GM23248 (cell line): ENCODE measurements around the gene SGMS1. TPM values are rescaled to one million over a fixed set of nuclear protein-coding genes. Genes with fewer than 3 reads are reported as not detected.

Source experiments
- DNase-seq: peaks from one replicate; pipeline ENCODE4 v3.0.0-alpha.2; 2015
- H2AFZ ChIP-seq: fragments of 200-600 bp; sonication (generic); 2 replicates; pipeline ENCODE4 v1.6.1; 2016; ENCODE audit warnings: antibody characterized with exemption
- H3F3A ChIP-seq: fragments of 200-600 bp; sonication (generic); 2 replicates; pipeline ENCODE4 v1.6.1; 2016; ENCODE audit warnings: mild to moderate bottlenecking, antibody characterized with exemption, mixed run types; ENCODE audit not compliant: insufficient read depth
- H3K27ac ChIP-seq: fragments of 200-600 bp; sonication (generic); 2 replicates; pipeline ENCODE4 v1.5.1; 2016; ENCODE audit warnings: mild to moderate bottlenecking
- H3K27me3 ChIP-seq: fragments of 200-600 bp; sonication (generic); replicated peaks from 2 replicates; pipeline ENCODE4 v1.6.1; 2016; ENCODE audit warnings: mild to moderate bottlenecking; ENCODE audit not compliant: insufficient read depth
- H3K36me3 ChIP-seq: fragments of 200-600 bp; sonication (generic); 2 replicates; pipeline ENCODE4 v1.6.1; 2016; ENCODE audit warnings: low read depth, mild to moderate bottlenecking
- H3K4me1 ChIP-seq: fragments of 200-600 bp; sonication (generic); 2 replicates; pipeline ENCODE4 v1.6.1; 2016; ENCODE audit warnings: mild to moderate bottlenecking; ENCODE audit not compliant: insufficient read depth
- H3K4me2 ChIP-seq: fragments of 200-600 bp; sonication (generic); one replicate; pipeline ENCODE4 v1.6.1; 2016; ENCODE audit warnings: mild to moderate bottlenecking; ENCODE audit not compliant: unreplicated experiment
- H3K4me3 ChIP-seq: fragments of 200-600 bp; sonication (generic); 2 replicates; pipeline ENCODE4 v1.5.1; 2016; ENCODE audit warnings: mild to moderate bottlenecking
- H3K79me2 ChIP-seq: fragments of 200-600 bp; sonication (generic); 2 replicates; pipeline ENCODE4 v1.6.1; 2016; ENCODE audit warnings: mild to moderate bottlenecking; ENCODE audit not compliant: insufficient read depth
- H3K9ac ChIP-seq: fragments of 200-600 bp; sonication (generic); 2 replicates; pipeline ENCODE4 v1.6.1; 2016; ENCODE audit warnings: mild to moderate bottlenecking
- H3K9me2 ChIP-seq: fragments of 200-600 bp; sonication (generic); 2 replicates; pipeline ENCODE4 v1.6.1; 2016; ENCODE audit warnings: mixed run types, mild to moderate bottlenecking, moderate library complexity; ENCODE audit not compliant: insufficient read depth
- H3K9me3 ChIP-seq: fragments of 200-600 bp; sonication (generic); one replicate; pipeline ENCODE4 v1.6.1; 2017; ENCODE audit warnings: low read depth
- H4K20me1 ChIP-seq: fragments of 200-600 bp; sonication (generic); 2 replicates; pipeline ENCODE4 v1.6.0; 2016; ENCODE audit not compliant: insufficient read depth
- EZH2 ChIP-seq: fragments of 200-600 bp; sonication (generic); IDR thresholded peaks from 2 replicates; pipeline ENCODE4 v1.6.1; 2018; ENCODE audit warnings: antibody characterized with exemption, mild to moderate bottlenecking; ENCODE audit not compliant: insufficient read depth, poor library complexity, severe bottlenecking
- EZH2phosphoT487 ChIP-seq: fragments of 200-600 bp; sonication (generic); IDR thresholded peaks from 2 replicates; pipeline ENCODE4 v1.6.1; 2018; ENCODE audit warnings: antibody characterized with exemption, moderate library complexity, mild to moderate bottlenecking, low read depth; ENCODE audit not compliant: insufficient read depth
- WGBS, 2 experiments: methylation state at CpG; one replicate each; pipeline ENCODE4 v1.1.6; 2015 to 2017; ENCODE audit warnings: low lambda C conversion rate in 2 of 2, low coverage in 1 of 2; ENCODE audit errors: missing lambda C conversion rate in 2 of 2; 5-methylcytosine and 5-hydroxymethylcytosine counted together
- in situ Hi-C: fragments of 300-500 bp; cut with MboI; formaldehyde crosslinking; loops from 2 replicates; pipeline ENCODE4 v1.15.0; 2020
- polyA plus RNA-seq: library from polyadenylated mRNA; unstranded; fragments of >200 nt; fragmentation: Nextera tagmentation; extraction: Ambion mirVana; gene quantifications from 2 replicates; pipeline ENCODE4 v1.2.1, GENCODE V29; 2016
- total RNA-seq: library from RNA; depleted of rRNA; stranded (reverse); fragments of >200 nt; shearing (Covaris generic); gene quantifications from 2 replicates; pipeline ENCODE4 v1.2.3, GENCODE V29; 2014

The SGMS1 gene
- total and polyA plus RNA-seq, 2 experiments from 2014 or later, result 22.7 to 53.6 TPM

GRCh38 chr10:50556237-50557120 is 67.3 kb downstream of the SGMS1 start:
- in situ Hi-C loops, result no loop called here
- 93 to 97% methylated on average over 9 of the region's 9 CpGs for WGBS, 2 experiments
- Histone ChIP-seq H3K4me1 (peaks cover 69% of the 10 kb centered on the region), H3K4me3 (no peak overlapping the region), H3F3A (peaks cover 33% of the 10 kb centered on the region), H3K9me3 (no peaks in the 10 kb centered on the region), H3K79me2 (no peaks in the 10 kb centered on the region; the same call in 1 of the 2 replicates), H3K36me3 (no peaks in the 10 kb centered on the region), H2AFZ (no peak overlapping the region), H3K27me3 (no peaks in the 10 kb centered on the region), H4K20me1 (no peaks in the 10 kb centered on the region), H3K27ac (no peak overlapping the region), H3K4me2 (peak overlapping the region; percentile 60), H3K9ac (no peak overlapping the region), H3K9me2 (no peaks in the 10 kb centered on the region)
- no peak for DNase-seq
- TF ChIP-seq EZH2 (no peak), EZH2phosphoT487 (no peak)

- DNase-seq, result peak; percentile 64
- Histone ChIP-seq H3F3A (peaks cover 26% of the 10 kb centered on the region), H2AFZ (peak overlapping the region; percentile 21; the same call in 1 of the 2 replicates), H3K9me2 (no peaks in the 10 kb centered on the region), H3K4me3 (no peak overlapping the region), H3K36me3 (no peaks in the 10 kb centered on the region), H3K9ac (peak overlapping the region; percentile 1; the same call in 1 of the 2 replicates), H4K20me1 (no peaks in the 10 kb centered on the region), H3K4me2 (peak overlapping the region; percentile 60), H3K27ac (peak overlapping the region; percentile 47), H3K9me3 (no peaks in the 10 kb centered on the region), H3K79me2 (no peaks in the 10 kb centered on the region; the same call in 1 of the 2 replicates), H3K4me1 (peaks cover 62% of the 10 kb centered on the region), H3K27me3 (no peaks in the 10 kb centered on the region)
- WGBS, 2 experiments, result 38 to 44% methylated on average over 3 of the region's 3 CpGs
- in situ Hi-C loops, result no loop called here
- no peak for TF ChIP-seq EZH2phosphoT487
- TF ChIP-seq EZH2, result no peak
Measured at GRCh38 chr10:50554995-50555568, 68.7 kb downstream of the SGMS1 start.

DNA sequence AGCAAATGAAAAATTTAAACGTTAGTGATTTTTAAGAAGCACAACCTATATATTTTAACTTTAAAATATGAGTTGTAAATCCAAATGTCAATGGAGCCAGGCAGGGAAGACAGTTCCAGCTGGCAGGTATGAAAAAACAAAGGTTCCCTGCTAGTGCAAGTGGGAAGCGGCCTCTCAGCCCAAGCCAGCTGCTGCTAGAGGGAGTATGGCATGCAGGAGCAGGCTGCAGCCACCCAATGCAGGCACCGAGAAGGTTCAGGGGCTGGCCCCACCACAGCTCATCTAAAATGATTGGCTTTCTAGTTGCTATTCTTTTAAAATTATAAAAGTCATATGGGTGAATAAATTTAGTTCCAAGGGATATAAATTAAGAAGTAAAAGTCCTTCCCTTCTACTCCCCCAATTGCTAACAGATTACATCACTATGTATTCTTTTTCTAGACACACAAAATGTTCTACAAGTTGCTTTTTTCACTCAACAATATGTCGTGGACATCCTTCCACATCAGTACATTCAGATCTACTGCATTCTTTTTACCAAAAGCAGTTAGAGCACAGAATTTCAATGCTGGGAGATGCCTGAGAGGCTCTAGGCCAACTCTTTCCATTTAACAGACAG is 69.3 kb downstream of the SGMS1 start:
- Histone ChIP-seq H3K79me2 (peaks cover 2% of the 10 kb centered on the region; the same call in 1 of the 2 replicates), H3K4me3 (no peak overlapping the region), H3K36me3 (no peaks in the 10 kb centered on the region), H4K20me1 (no peaks in the 10 kb centered on the region), H3K9ac (no peak overlapping the region), H3K27ac (peak overlapping the region; percentile 47), H3K4me2 (peak overlapping the region; percentile 60), H3K27me3 (no peaks in the 10 kb centered on the region), H3K9me3 (no peaks in the 10 kb centered on the region), H2AFZ (no peak overlapping the region), H3F3A (peaks cover 26% of the 10 kb centered on the region), H3K4me1 (peaks cover 59% of the 10 kb centered on the region), H3K9me2 (no peaks in the 10 kb centered on the region)
- in situ Hi-C loops, result no loop called here
- DNase-seq, result no peak
- WGBS, 2 experiments, result 45% methylated on average over 4 of the region's 4 CpGs
- TF ChIP-seq EZH2phosphoT487, result no peak
- TF ChIP-seq EZH2, result no peak

DNA sequence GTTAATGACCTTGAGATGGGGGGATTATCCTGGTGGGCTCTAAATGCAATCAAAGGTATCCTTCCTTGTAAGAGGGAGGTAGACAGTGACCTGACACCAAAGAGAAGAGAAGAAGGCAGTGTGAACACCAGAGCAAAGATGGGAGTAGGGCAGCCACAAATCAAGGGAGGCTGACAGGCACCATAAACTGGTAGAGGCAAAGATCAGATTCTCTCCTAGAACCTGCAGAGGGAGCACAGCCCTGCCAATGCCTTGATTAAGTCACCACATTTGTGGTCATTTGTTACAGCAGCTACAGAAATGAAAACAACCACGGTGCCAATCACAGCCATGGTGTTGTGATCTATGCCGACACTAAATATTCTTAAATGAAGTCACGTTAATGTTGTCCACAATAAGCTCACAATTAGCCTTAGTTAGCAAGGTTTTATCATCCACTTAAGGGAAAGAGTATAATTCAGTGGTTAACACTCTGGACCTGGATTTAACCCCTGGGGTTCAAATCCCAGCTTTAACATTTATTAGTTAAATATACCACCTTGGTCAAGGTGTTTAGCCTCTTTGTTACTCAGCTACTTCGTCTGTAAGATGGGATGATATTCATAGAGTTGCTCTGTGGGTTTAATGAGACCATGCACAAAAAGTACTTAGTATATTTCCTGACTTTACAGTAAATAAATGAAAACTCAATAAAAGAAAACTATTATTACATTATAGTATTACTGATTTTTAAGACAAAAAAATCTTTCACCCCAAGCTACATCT is 70.8 kb downstream of the SGMS1 start:
- H3K4me1 ChIP-seq, result peaks cover 51% of the 10 kb centered on the region
- H3K27me3 ChIP-seq, result no peaks in the 10 kb centered on the region
- H3K9me2 ChIP-seq, result no peaks in the 10 kb centered on the region
- in situ Hi-C loops, result no loop called here
- peak overlapping the region; percentile 17 for H3K4me2 ChIP-seq
- H4K20me1 ChIP-seq, result no peaks in the 10 kb centered on the region
- H3K79me2 ChIP-seq, result peaks cover 16% of the 10 kb centered on the region
- no peak overlapping the region for H3K4me3 ChIP-seq
- H3K9me3 ChIP-seq, result no peaks in the 10 kb centered on the region
- WGBS, 2 experiments, result 85 to 89% methylated on average over 4 of the region's 4 CpGs
- H3F3A ChIP-seq, result peaks cover 26% of the 10 kb centered on the region
- H3K27ac ChIP-seq, result peak overlapping the region; percentile 37; the same call in 1 of the 2 replicates
- no peak for TF ChIP-seq EZH2
- TF ChIP-seq EZH2phosphoT487, result no peak
- DNase-seq, result peak; percentile 53
- no peak overlapping the region for H3K9ac ChIP-seq
- no peaks in the 10 kb centered on the region for H3K36me3 ChIP-seq
- no peak overlapping the region for H2AFZ ChIP-seq
